ENCODE results near the gene FAM3A.
"Not testable (repeated sequence)": the region's sequence is repeated elsewhere in the genome, so short reads cannot be mapped to it uniquely, and the experiment has no call there.

- TF ChIP-seq CTCF (IDR thresholded peaks at IDR 0.05; ENCODE audit: poor library complexity, severe bottlenecking); EZH2 (IDR thresholded peaks at IDR 0.05; ENCODE audit: borderline replicate concordance, insufficient read depth, low read length, poor library complexity, severe bottlenecking); REST (IDR thresholded peaks at IDR 0.05; ENCODE audit: borderline replicate concordance); POLR2AphosphoS5 (IDR thresholded peaks at IDR 0.05); EP300 (conservative IDR thresholded peaks at IDR 0.05; ENCODE audit: poor library complexity, severe bottlenecking): not testable (repeated sequence)
These were observed 42.9 kb upstream of the FAM3A start for GRCh38 chrX:154558896-154559295.

Measured in neural cell (in vitro differentiated cells).